Breast epithelium (tissue), 3 donors: ENCODE measurements around the gene HIPK1.

Experiments used
- CTCF ChIP-seq, 3 donors: fragments of 450-650 bp; IDR thresholded peaks; one replicate each; pipeline ENCODE4 v1.5.1; 2016 to 2017; ENCODE audit warnings: antibody characterized with exemption in 3 of 3, mild to moderate bottlenecking in 3 of 3, moderate library complexity in 3 of 3
- POLR2AphosphoS5 ChIP-seq, 3 donors: sonication (generic); formaldehyde crosslinking; IDR thresholded peaks; one replicate each; pipeline ENCODE4 v1.6.1; 2017; ENCODE audit warnings: antibody characterized with exemption in 3 of 3

- TF ChIP-seq POLR2AphosphoS5 (IDR thresholded peaks at IDR 0.05) (no peak), CTCF (IDR thresholded peaks at IDR 0.05) (no peak)
These were observed 82.7 kb downstream of the HIPK1 start for GRCh38 chr1:114011796-114012195.
